Measurements from ENCODE around the gene ODF2. TPM values are rescaled to one million over a fixed set of nuclear protein-coding genes. Genes with fewer than 3 reads are reported as not detected.
A peak's percentile ranks its signal among the peaks of the same experiment; 100 is the strongest.
"Not testable (repeated sequence)": the region's sequence is repeated elsewhere in the genome, so short reads cannot be mapped to it uniquely, and the experiment has no call there.

Gene ODF2
- total RNA-seq, 4 donors from 2014 or later: 21.9 to 25.5 (median 22.4) TPM

- H3K4me1 ChIP-seq: peaks cover 2 to 11% of the 10 kb centered on the region in 2 donors
- no peaks in the 10 kb centered on the region for H3K27me3 ChIP-seq
- DNase-seq: no peak
- WGBS, 2 donors: 34 to 39% methylated on average over 6 of the region's 6 CpGs
- H3K27ac ChIP-seq: no peak overlapping the region
- H3K9me3 ChIP-seq: no peaks in the 10 kb centered on the region
- TF ChIP-seq POLR2A (IDR thresholded peaks at IDR 0.05) (no peak), CTCF (IDR thresholded peaks at IDR 0.05) (no peak)
- peak overlapping the region in 2 of 3 donors; percentile 55 to 87 for H3K4me3 ChIP-seq (replicated peaks in 1 of 3)
- intact Hi-C loops (cut with DNase I): loop anchor here (10.0 kb wide), 1 partner anchor 51 kb away; the partner anchor contains the start of gene ODF2
- peaks cover under 1 to 10% of the 10 kb centered on the region in 2 donors for H3K36me3 ChIP-seq
Observed at GRCh38 chr9:128505414-128505765, 49.6 kb downstream of the ODF2 start.

- H3K36me3 ChIP-seq: peaks cover 2 to 10% of the 10 kb centered on the region in 2 donors
- H3K4me3 ChIP-seq (replicated peaks in 1 of 3); H3K27ac ChIP-seq; DNase-seq; H3K9me3 ChIP-seq; H3K27me3 ChIP-seq: not testable (repeated sequence)
- H3K4me1 ChIP-seq: peaks cover 2 to 11% of the 10 kb centered on the region in 2 donors
- intact Hi-C loops (cut with DNase I): loop anchor here (10.0 kb wide), 1 partner anchor 51 kb away; the partner anchor contains the start of gene ODF2
- 82 to 87% methylated on average over 12 of the region's 12 CpGs for WGBS, 2 donors
Observed at GRCh38 chr9:128505906-128506305, 50.1 kb downstream of the ODF2 start.

- H3K36me3 ChIP-seq: peaks cover 29 to 35% of the 10 kb centered on the region in 2 donors
- no peak overlapping the region for H3K4me3 ChIP-seq (replicated peaks in 1 of 3)
- 93 to 99% methylated on average over 9 of the region's 9 CpGs for WGBS, 2 donors
- TF ChIP-seq CTCF (IDR thresholded peaks at IDR 0.05) (no peak), POLR2A (IDR thresholded peaks at IDR 0.05) (no peak)
- H3K27me3 ChIP-seq: no peaks in the 10 kb centered on the region
- H3K9me3 ChIP-seq: no peaks in the 10 kb centered on the region
- no peak for DNase-seq
- H3K27ac ChIP-seq: no peak overlapping the region
- intact Hi-C loops (cut with DNase I): no loop called here
- no peaks in the 10 kb centered on the region for H3K4me1 ChIP-seq
Observed at GRCh38 chr9:128512820-128513219, 57.0 kb downstream of the ODF2 start.

GRCh38 chr9:128521956-128522355 is 66.2 kb downstream of the ODF2 start:
- 94 to 98% methylated on average over 6 of the region's 6 CpGs for WGBS, 2 donors
- intact Hi-C loops (cut with DNase I): no loop called here
- Histone ChIP-seq H3K9me3 (no peaks in the 10 kb centered on the region), H3K4me3 (replicated peaks in 1 of 3) (no peak overlapping the region), H3K36me3 (peaks cover 32 to 63% of the 10 kb centered on the region in 2 donors), H3K27me3 (no peaks in the 10 kb centered on the region), H3K4me1 (no peaks in the 10 kb centered on the region), H3K27ac (no peak overlapping the region)
- TF ChIP-seq CTCF (IDR thresholded peaks at IDR 0.05) (no peak), POLR2A (IDR thresholded peaks at IDR 0.05) (no peak)
- no peak for DNase-seq

GRCh38 chr9:128523199-128523925 is 67.6 kb downstream of the ODF2 start:
- Histone ChIP-seq H3K9me3 (no peaks in the 10 kb centered on the region), H3K27ac (no peak overlapping the region), H3K4me1 (no peaks in the 10 kb centered on the region), H3K4me3 (replicated peaks in 1 of 3) (no peak overlapping the region), H3K27me3 (no peaks in the 10 kb centered on the region), H3K36me3 (peaks cover 36 to 63% of the 10 kb centered on the region in 2 donors)
- TF ChIP-seq POLR2A (IDR thresholded peaks at IDR 0.05) (no peak), CTCF (IDR thresholded peaks at IDR 0.05) (no peak)
- 53 to 59% methylated on average over 13 of the region's 13 CpGs for WGBS, 2 donors
- peak; percentile 12 to 15 for DNase-seq
- intact Hi-C loops (cut with DNase I): no loop called here

Measured in thyroid gland (tissue), 4 donors.